ENCODE results near the gene COL3A1.

DNA sequence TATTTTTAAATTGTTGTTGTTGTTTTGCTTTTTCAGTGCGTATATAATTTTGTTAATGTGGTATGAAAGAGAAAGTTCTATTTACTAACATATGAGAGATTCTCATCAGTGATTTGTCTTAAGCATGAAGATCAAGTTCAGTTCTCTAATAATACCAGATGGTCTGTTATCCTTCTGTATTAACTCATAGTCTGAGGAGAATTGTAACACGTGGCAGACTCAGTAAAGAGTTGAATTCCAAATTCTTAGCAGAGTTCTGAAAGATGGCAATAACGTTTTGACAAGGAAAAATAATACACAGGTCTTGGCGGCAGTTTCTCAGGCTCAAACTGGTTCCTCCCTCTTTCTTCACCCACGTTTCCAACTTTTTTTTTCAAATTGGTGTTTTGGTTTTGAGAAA is 17.2 kb upstream of the COL3A1 start:
- TF ChIP-seq, protein P1, sequence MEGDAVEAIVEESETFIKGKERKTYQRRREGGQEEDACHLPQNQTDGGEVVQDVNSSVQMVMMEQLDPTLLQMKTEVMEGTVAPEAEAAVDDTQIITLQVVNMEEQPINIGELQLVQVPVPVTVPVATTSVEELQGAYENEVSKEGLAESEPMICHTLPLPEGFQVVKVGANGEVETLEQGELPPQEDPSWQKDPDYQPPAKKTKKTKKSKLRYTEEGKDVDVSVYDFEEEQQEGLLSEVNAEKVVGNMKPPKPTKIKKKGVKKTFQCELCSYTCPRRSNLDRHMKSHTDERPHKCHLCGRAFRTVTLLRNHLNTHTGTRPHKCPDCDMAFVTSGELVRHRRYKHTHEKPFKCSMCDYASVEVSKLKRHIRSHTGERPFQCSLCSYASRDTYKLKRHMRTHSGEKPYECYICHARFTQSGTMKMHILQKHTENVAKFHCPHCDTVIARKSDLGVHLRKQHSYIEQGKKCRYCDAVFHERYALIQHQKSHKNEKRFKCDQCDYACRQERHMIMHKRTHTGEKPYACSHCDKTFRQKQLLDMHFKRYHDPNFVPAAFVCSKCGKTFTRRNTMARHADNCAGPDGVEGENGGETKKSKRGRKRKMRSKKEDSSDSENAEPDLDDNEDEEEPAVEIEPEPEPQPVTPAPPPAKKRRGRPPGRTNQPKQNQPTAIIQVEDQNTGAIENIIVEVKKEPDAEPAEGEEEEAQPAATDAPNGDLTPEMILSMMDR (IDR thresholded peaks at IDR 0.05), result no peak
- TF ChIP-seq POLR2A (IDR thresholded peaks at IDR 0.05) (no peak), POLR2AphosphoS5 (IDR thresholded peaks at IDR 0.05; ENCODE audit: insufficient read depth in 1 of 2, low read depth in 1 of 2) (no peak)

Measured in vagina (tissue), 2 donors.